HL-60 (cell line): ENCODE measurements around the gene PLXNA2.

ENCODE experiments used
- DNase-seq, 2 experiments: peaks; one replicate each; pipeline ENCODE4 v3.0.0-alpha.2; 2010 to 2020; ENCODE audit warnings: low read depth in 1 of 2, low spot score in 1 of 2
- H3K27ac ChIP-seq: fragments of 250-450 bp; sonication (Bioruptor Pico); replicated peaks from 2 replicates; pipeline ENCODE4 v1.5.1; 2020; ENCODE audit warnings: mild to moderate bottlenecking, moderate library complexity
- H3K27me3 ChIP-seq: fragments of 250-450 bp; sonication (Bioruptor Pico); 2 replicates; pipeline ENCODE4 v1.5.1; 2021; ENCODE audit warnings: mild to moderate bottlenecking, moderate library complexity; ENCODE audit not compliant: insufficient read depth, poor library complexity, severe bottlenecking
- H3K4me3 ChIP-seq: replicated peaks from 2 replicates; pipeline ENCODE4 v1.5.1; 2011; ENCODE audit warnings: mild to moderate bottlenecking, control low read depth, low read length; ENCODE audit not compliant: insufficient read depth
- CTCF ChIP-seq: IDR thresholded peaks from one replicate; pipeline ENCODE4 v1.5.1; 2011; ENCODE audit warnings: low read length, control low read depth, inconsistent platforms; ENCODE audit not compliant: insufficient read depth
- GABPA ChIP-seq: IDR thresholded peaks from 2 replicates; pipeline ENCODE4 v1.6.1; 2012; ENCODE audit warnings: low read depth
- POLR2AphosphoS5 ChIP-seq: IDR thresholded peaks from 2 replicates; pipeline ENCODE4 v1.6.1; 2012; ENCODE audit warnings: low read depth
- REST ChIP-seq: IDR thresholded peaks from 2 replicates; pipeline ENCODE4 v1.6.1; 2012; ENCODE audit warnings: low read depth; ENCODE audit not compliant: insufficient replicate concordance
- SPI1 ChIP-seq: IDR thresholded peaks from 2 replicates; pipeline ENCODE4 v1.6.1; 2012; ENCODE audit warnings: low read depth, mild to moderate bottlenecking, borderline replicate concordance

Gene PLXNA2

GRCh38 chr1:208007938-208008342 is 236.2 kb downstream of the PLXNA2 start:
- TF ChIP-seq CTCF (no peak), POLR2AphosphoS5 (no peak), REST (no peak), SPI1 (no peak), GABPA (no peak)
- DNase-seq, result no peak
- Histone ChIP-seq H3K4me3 (no peak overlapping the region), H3K27me3 (no peaks in the 10 kb centered on the region), H3K27ac (no peak overlapping the region)

GRCh38 chr1:208007319-208007937 is 236.8 kb downstream of the PLXNA2 start:
- no peak for DNase-seq
- Histone ChIP-seq H3K27ac (no peak overlapping the region), H3K27me3 (no peaks in the 10 kb centered on the region), H3K4me3 (no peak overlapping the region)
- TF ChIP-seq POLR2AphosphoS5 (no peak), SPI1 (no peak), CTCF (no peak), GABPA (no peak), REST (no peak)

GRCh38 chr1:208006258-208006920 is 237.8 kb downstream of the PLXNA2 start:
- TF ChIP-seq GABPA, result no peak
- no peak for TF ChIP-seq POLR2AphosphoS5
- no peak for TF ChIP-seq REST
- TF ChIP-seq SPI1, result no peak
- no peak for TF ChIP-seq CTCF
- DNase-seq, result no peak
- H3K27me3 ChIP-seq, result no peaks in the 10 kb centered on the region
- no peak overlapping the region for H3K27ac ChIP-seq
- H3K4me3 ChIP-seq, result no peak overlapping the region
